SKM-1 treated with dmso at 0.1 percent for 144 hours (cell line): ENCODE data around the gene DCTD.

Source experiments
- DNase-seq: peaks from one replicate; lab custom pipeline; 2025; ENCODE audit not compliant: unreplicated experiment; lab: John Stamatoyannopoulos, UW

The DCTD gene

GRCh38 chr4:182917182-182918043 lies at the start of gene DCTD:
Gene DCTD (minus strand): TSS chr4:182917386. CDS start chr4:182915568, 1,818 bp downstream.
- peak; percentile 48 for DNase-seq

- DNase-seq, result no peak
These were observed 43.6 kb upstream of the DCTD start for GRCh38 chr4:182960746-182961145.

- no peak for DNase-seq
These were observed 43.0 kb upstream of the DCTD start for GRCh38 chr4:182960228-182960627.

DNA sequence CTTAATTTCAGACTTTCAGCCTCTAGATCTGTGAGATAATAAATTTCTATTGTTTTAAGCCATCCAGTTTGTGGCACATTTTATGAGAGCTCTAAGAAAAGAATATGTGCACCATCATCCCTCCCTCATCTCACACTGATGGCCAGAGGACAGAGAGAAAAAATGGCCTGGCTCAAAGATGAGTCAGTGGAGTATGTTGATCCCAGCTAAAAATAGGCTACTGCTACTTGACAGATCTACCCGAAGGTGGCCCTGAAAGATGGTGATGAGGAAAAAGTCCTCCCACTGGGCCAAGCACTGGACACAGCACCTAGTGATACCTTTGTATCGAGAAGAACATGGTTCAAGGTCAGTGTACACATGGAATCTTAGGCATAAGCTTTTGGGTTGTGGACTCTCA lies 38.2 kb upstream of the DCTD start:
- no peak for DNase-seq

DNA sequence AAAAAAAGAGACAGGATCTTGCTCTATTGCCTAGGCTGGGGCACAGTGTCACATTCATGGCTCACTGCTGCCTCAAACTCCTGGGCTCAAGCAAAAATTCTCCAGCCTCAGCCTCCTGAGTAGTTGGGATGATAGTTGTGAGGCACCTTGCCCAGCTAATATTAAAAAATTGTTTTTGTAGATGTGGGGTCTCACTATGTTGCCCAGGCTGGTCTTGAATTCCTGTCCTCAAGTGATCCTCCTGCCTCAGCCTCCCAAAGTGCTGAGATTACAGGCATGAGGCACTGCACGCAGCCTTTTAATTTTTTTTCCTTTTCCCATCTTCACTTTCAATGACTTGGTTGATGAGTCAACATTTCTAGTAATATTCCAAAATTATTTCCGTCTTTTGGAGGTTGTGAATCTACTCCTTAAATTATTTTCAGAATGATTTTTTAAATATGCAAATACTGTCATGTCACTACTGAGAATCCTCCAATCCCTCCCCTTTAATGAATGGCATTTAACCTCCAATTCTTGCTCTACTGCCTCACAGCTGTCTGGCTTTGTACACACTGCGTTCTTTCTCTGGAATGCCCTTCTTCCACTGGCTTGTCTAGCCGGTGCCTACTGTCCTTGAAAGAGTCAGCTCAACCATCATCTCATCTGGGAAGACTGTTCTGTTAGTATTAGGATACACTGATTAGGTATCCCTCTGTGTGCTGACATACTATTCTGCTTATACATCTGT lies 27.5 kb upstream of the DCTD start:
- no peak for DNase-seq

- DNase-seq, result no peak
These were observed 22.5 kb upstream of the DCTD start for GRCh38 chr4:182939680-182940079.

GRCh38 chr4:182938205-182938645 lies 21.0 kb upstream of the DCTD start:
- peak; percentile 60 for DNase-seq

- no peak for DNase-seq
These were observed 20.4 kb upstream of the DCTD start for GRCh38 chr4:182937268-182938204.

- no peak for DNase-seq
These were observed 15.5 kb upstream of the DCTD start for GRCh38 chr4:182932651-182933050.

DNA sequence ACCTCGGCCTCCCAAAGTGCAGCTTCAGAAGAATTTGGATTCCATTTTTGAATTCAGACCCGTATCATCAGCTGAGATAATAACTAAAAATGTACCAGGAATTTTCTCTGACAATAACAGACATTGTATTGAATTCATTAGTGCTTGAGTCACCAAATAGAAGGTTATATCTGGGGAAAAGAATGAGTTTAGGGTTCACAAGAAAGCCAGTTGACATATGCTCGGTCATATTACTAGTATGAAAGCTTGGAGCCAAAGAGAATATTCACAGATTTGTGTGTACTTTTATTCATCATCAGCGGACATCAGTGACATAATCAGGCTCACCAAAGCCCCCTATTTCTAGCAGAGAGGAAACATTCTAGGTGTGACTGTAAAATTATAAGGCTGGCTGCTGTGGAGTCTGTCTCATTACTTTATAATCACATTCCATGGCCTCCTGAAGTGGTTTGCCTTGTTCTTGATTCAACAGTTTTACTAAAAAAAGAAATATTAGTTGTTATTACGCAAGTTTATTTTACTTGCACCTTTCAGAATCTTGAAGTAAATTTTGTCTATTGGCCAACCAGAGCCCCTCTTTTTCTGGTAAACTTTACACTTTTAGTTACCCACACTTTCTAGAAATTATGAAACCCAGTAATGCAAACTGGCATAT lies 14.6 kb upstream of the DCTD start:
- DNase-seq, result no peak

DNA sequence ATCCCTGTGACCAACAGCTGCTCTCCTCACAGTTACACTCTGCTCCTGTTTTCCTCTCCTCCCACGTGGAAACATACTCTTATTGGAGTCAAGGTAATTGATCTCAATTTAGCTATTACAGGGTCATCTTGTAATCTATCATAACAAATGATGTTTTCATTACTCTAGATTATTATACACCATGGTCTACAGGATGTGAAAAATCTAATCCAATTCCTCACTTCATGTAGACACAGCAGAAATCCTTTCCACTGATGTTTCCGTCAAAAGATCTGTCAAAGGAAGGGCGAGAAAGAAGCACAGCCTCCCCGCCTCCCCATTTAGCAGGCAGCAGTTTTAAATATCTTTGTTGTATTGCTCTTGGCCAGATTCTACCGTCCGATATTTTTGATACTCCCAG lies 13.7 kb upstream of the DCTD start:
- DNase-seq, result no peak

DNA sequence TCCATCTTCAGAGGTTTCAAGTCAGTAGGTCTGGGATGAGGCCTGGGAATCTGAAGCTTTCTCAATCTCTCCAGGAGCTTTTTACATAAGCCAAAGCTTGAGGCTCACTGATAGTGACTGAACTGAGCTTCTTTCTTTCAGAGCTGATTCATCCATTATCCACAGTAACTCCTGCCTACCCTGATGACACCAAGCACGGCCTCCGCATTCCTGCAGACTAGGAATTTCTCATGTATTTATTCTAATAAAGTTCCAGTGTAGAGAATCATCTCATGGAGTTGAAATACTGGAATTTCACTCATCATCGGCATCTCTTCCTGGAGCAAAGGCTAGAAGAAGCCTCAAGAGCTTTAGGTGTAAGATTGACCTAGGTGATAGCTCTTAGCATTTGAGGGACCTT lies 12.1 kb upstream of the DCTD start:
- no peak for DNase-seq

GRCh38 chr4:182928061-182928460 lies 10.9 kb upstream of the DCTD start:
- DNase-seq, result peak; percentile 47

DNA sequence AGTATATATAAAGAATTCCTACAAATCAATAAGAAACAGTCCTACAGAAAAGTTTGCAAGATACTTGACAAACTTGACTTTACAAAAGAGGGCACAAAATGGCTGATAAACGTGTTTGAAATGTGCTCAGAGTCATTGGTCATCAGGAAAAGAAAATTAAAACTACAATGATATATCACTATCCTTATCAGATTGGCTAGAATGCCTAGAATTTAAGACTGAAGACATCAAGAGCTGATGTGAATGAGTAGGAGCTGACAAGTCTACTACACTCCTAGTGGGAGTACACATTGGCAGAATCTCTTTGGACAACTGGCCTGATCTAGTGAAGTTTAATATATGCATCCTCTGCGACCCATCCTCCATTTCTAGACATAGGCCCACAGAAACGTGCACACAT lies 10.3 kb upstream of the DCTD start:
- DNase-seq, result no peak

DNA sequence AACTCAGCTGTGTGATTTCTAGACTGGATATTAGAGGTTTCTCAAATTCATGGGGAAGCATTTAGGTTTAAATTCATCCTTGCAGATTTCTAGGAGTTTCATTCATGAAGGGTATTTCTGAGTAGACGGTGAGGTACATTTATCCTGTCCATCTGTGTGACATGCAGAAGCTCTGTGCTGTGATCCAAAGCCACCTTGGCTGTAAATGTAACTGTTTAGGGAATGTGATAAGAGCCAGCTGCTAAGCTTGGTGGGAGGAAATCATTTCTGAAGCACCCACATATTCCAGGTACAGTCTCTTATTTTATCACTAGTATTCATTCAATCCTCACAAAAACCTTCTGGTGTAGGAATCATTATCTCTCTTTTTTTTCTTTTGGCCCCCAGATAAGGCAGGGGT lies 8.7 kb upstream of the DCTD start:
- DNase-seq, result no peak

GRCh38 chr4:182925298-182925757 lies 8.1 kb upstream of the DCTD start:
- DNase-seq, result peak; percentile 91

DNA sequence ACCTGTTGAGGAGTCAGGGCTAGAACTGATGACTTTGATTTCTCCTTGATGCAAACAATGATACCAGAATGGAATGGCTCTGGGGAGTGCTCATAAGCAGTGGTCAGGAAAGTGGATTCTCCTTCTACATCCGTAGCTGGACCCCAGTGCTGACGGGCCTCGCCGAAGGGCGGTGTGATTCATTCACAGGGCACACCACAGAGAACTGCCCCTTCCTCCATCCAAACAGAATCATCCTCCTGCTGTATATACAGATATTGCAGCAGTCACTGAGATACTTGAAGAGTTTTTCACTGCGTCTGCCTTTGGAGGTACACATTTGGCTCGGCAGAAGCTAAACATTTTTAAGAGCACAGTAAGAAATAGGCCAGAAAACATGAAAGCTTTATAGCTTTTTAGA lies 7.3 kb upstream of the DCTD start:
- DNase-seq, result no peak

GRCh38 chr4:182923796-182924340 lies 6.7 kb upstream of the DCTD start:
- no peak for DNase-seq

- no peak for DNase-seq
These were observed 6.2 kb upstream of the DCTD start for GRCh38 chr4:182923366-182923765.
